ENCODE data around the gene CIRBP. TPM values are rescaled to one million over a fixed set of nuclear protein-coding genes. Genes with fewer than 3 reads are reported as not detected.

Gene CIRBP
- total RNA-seq (2021; ENCODE audit: unreplicated experiment) (66.6 TPM), Bru-seq, nascent RNA (percentile 68 among the genes with signal in this experiment), BruChase-seq, experiment 1, labeled RNA remaining after a 2-hour chase (percentile 78 among the genes with signal in this experiment), BruChase-seq, experiment 2, labeled RNA remaining after a 6-hour chase (percentile 84 among the genes with signal in this experiment)
- 101 TPM for polyA plus RNA-seq (2012; ENCODE audit: insufficient read length)
- long read RNA-seq, transcript CIRBP-201 (7 exons, 1,328 nt) = major isoform, 30 of 94 reads
- long read RNA-seq, partial matches to known transcripts = 13 of 94 reads
- long read RNA-seq, other reads (novel, unspliced or antisense) = 43 of 94 reads

- Histone ChIP-seq H3K36me3 (ENCODE audit: control insufficient read depth, insufficient read depth, low read length) (no peaks in the 10 kb centered on the region; the same call in 1 of the 2 replicates), H3K9me3 (ENCODE audit: control insufficient read depth, insufficient read depth, low read depth, low read length) (no peaks in the 10 kb centered on the region), H3K27me3 (ENCODE audit: control insufficient read depth, insufficient read depth, low read length) (no peaks in the 10 kb centered on the region), H3K4me3 (ENCODE audit: low read depth in 2 of 2, low read length in 2 of 2) (peak within 1 kb of the TSS; percentile 54 to 72), H3K27ac (ENCODE audit: low read length) (peak within 1 kb of the TSS; percentile 91), H3K4me1 (ENCODE audit: control insufficient read depth, insufficient read depth, low read length) (peaks cover 40% of the 10 kb centered on the region)
- intact Hi-C loops (cut with micrococcal nuclease; ENCODE audit: unreplicated experiment) (no loop called here), in situ Hi-C loops (cut with HindIII; ENCODE audit: low pct_unique_long_range_greater_than_20kb, low sequenced_read_pairs) (no loop called here)
- DNase-seq (ENCODE audit: low read depth, low spot score) (no peak), ATAC-seq (peak; percentile 64)
- ChIA-PET CTCF (interaction anchor here (2.1 kb wide), 1 partner anchor 25 kb away, joined by 6 read pairs; no protein-coding TSS in a partner anchor), POLR2A (interaction anchor here (0.6 to 0.8 kb wide), 4 partner anchors 10 to 69 kb away, joined by 3 to 5 read pairs (median 4); no protein-coding TSS in a partner anchor)
- TF ChIP-seq REST (IDR thresholded peaks at IDR 0.05; ENCODE audit: insufficient read depth in 1 of 2, low read depth in 2 of 2, low read length in 1 of 2) (no peak), POLR2AphosphoS5 (IDR thresholded peaks at IDR 0.05; ENCODE audit: low read depth, low read length) (peak; percentile 96)
- no TSS peak for BruUV-seq (replicated peaks)
These were observed at the start of gene CIRBP for GRCh38 chr19:1269065-1269477. Gene CIRBP, plus strand, starts transcription at chr19:1269332. Its CDS starts 1,602 bp downstream, at chr19:1270934.

- intact Hi-C loops (cut with micrococcal nuclease; ENCODE audit: unreplicated experiment) = no loop called here
- ChIA-PET CTCF (no interaction called here), POLR2A (no interaction called here)
- TF ChIP-seq POLR2AphosphoS5 (IDR thresholded peaks at IDR 0.05; ENCODE audit: low read depth, low read length) (no peak), CTCF (IDR thresholded peaks at IDR 0.05) (no peak), TCF7L2 (IDR thresholded peaks at IDR 0.05; ENCODE audit: low read depth, low read length) (no peak), SIN3A (IDR thresholded peaks at IDR 0.05; ENCODE audit: borderline replicate concordance, insufficient read depth, low read depth, low read length) (no peak), REST (IDR thresholded peaks at IDR 0.05; ENCODE audit: insufficient read depth in 1 of 2, low read depth in 2 of 2, low read length in 1 of 2) (no peak)
- H3K4me3 ChIP-seq (ENCODE audit: low read depth in 2 of 2, low read length in 2 of 2) = no peak overlapping the region
- no peaks in the 10 kb centered on the region for H3K27me3 ChIP-seq (ENCODE audit: control insufficient read depth, insufficient read depth, low read length)
- peaks cover 21% of the 10 kb centered on the region for H3K4me1 ChIP-seq (ENCODE audit: control insufficient read depth, insufficient read depth, low read length)
- no peaks in the 10 kb centered on the region for H3K9me3 ChIP-seq (ENCODE audit: control insufficient read depth, insufficient read depth, low read depth, low read length)
- in situ Hi-C loops (cut with HindIII; ENCODE audit: low pct_unique_long_range_greater_than_20kb, low sequenced_read_pairs) = no loop called here
- 0 out of 2 replicates have a peak overlapping the region, but pooled peaks have one; percentile 7 for H3K27ac ChIP-seq (ENCODE audit: low read length)
- no TSS peak for BruUV-seq (replicated peaks)
- H3K36me3 ChIP-seq (ENCODE audit: control insufficient read depth, insufficient read depth, low read length) = no peaks in the 10 kb centered on the region
- ATAC-seq (no peak), DNase-seq (ENCODE audit: low read depth, low spot score) (no peak)
These were observed 49.2 kb upstream of the CIRBP start for GRCh38 chr19:1219786-1220476.

Measured in Panc1 (cell line).